ENCODE results near the gene CACNA1E. TPM values are rescaled to one million over a fixed set of nuclear protein-coding genes. Genes with fewer than 3 reads are reported as not detected.

CACNA1E gene
- total and polyA plus RNA-seq, 9 donors = 0.17 to 0.70 (median 0.38) TPM

DNA sequence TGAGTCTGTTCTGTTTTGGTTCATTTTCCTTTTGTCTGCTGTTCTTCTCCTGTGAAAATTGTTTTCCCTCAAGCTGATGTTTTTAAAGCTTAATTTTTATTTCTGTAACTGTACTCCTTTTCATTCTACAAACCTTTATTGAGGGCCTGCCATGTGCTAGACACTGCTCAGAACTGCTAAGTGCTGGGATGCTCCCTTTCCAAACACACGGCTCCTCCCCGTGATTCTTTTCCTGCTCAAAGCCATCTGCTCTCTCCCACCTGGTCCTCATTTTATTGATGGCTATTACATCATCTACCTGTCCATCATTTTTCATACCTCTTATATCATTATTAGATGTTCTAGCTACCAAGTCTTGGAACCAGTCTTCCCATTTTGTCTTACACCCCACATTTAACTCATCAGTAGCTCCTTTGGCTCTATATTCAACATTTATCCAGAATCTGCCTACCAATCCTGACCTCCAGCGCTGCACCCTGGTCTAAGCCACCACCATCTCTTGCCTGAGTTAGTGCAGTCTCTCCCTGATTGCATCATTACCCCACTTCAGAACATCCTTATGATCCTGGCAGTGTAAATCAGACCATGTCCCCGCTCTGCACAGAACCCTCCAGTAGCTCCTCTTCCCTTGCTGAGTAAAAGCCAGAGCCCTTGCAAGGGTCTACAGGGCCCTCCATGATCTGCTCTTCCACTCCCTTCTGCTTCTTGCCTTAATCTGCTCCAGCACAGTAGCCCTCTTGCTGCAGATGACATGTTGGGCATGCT is 118.1 kb downstream of the CACNA1E start:
- WGBS (ENCODE audit: insufficient coverage) = 72% methylated on average over 3 of the region's 4 CpGs
- H3K27me3 ChIP-seq (ENCODE audit: control insufficient read depth, insufficient read depth, low read length) = no peaks in the 10 kb centered on the region

DNA sequence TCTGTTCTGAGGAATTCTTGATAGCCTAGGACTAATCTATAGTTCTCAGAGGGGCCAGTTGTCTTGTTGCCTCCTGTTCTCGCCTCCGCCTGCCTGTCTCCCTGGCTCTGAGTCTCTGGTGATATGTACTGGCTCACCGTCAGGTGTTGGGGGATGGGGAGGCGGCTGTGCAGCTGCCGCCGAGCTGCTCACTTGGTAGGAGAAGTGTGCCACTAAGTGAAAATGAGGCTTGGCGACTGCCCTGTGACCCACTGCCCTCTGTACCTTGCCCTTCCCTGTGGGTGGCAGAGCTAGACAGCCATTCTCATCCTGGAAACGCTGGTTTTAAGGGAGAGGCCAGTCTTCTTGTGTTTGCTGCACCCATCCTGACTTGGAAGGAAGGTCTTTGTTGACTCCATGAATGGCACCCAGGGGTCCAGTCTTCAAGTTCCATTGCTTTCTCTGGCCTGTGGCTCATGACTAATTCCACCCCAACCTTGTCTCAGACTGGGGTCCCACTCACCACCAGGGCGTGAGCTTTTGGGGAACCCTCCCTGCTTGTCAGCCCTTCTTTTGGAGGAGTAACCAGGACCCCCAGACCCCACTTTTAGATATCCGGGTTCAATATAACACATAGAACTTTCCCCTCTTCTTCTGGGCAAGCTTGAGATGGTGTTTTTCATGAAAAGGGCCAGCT is 120.6 kb downstream of the CACNA1E start:
- H3K36me3 ChIP-seq (ENCODE audit: control insufficient read depth, insufficient read depth, low read length) = no peaks in the 10 kb centered on the region
- H3K4me3 ChIP-seq (ENCODE audit: low read length) = no peak overlapping the region
- H3K27me3 ChIP-seq (ENCODE audit: control insufficient read depth, insufficient read depth, low read length) = no peaks in the 10 kb centered on the region
- DNase-seq = peak; percentile 4
- H3K27ac ChIP-seq (ENCODE audit: low read length) = no peak overlapping the region
- whole genome bisulfite sequencing (ENCODE audit: insufficient coverage) = 58% methylated on average over 5 of the region's 10 CpGs
- H3K4me1 ChIP-seq (ENCODE audit: control insufficient read depth, insufficient read depth, low read length) = no peaks in the 10 kb centered on the region
- H3K9me3 ChIP-seq (replicated peaks; ENCODE audit: control insufficient read depth, low read depth, low read length) = no peaks in the 10 kb centered on the region

More for the DNA sequence above, 118.1 kb downstream of the CACNA1E start:
- DNase-seq = no peak
- Histone ChIP-seq H3K4me3 (ENCODE audit: low read length) (no peak overlapping the region), H3K4me1 (ENCODE audit: control insufficient read depth, insufficient read depth, low read length) (no peaks in the 10 kb centered on the region), H3K9me3 (replicated peaks; ENCODE audit: control insufficient read depth, low read depth, low read length) (no peaks in the 10 kb centered on the region), H3K36me3 (ENCODE audit: control insufficient read depth, insufficient read depth, low read length) (no peaks in the 10 kb centered on the region), H3K27ac (ENCODE audit: low read length) (no peak overlapping the region)

DNA sequence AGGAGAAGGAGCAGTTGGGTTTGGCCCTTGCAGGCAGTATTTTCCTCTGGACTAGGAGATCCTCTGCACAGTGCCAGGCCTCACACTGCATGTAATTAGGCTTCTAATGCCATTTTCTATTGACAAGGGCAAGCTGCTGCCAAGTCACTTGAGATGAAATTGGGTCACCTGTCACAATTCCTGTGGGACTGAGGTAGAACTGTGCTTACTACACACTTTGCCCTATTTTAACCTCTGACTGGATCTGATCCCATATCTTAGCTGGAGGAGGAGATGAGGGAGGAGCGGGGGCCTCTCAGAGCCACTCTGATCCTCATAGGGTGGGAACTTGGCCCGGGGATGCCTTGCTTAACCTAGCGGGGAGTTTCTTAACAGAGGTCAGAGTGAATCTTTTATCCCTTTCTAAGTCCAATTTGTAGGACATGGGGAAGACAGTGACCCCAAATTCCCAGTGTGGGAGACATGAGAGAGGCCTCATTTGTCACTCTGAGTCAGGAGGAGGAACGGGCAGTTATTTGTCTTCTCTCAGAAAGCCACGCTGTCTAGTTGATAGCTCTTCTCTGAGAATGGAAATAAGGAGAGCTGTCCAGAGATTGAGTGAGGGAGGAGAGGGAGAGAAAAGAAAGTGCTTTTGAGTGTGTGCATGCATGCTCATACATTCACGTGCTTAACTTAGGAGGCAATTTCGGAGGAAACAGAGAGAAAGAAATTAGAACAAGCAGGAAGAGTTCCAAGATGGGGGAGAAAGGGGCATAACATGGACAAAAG is 121.3 kb downstream of the CACNA1E start:
- Histone ChIP-seq H3K9me3 (replicated peaks; ENCODE audit: control insufficient read depth, low read depth, low read length) (no peaks in the 10 kb centered on the region), H3K27ac (ENCODE audit: low read length) (no peak overlapping the region), H3K36me3 (ENCODE audit: control insufficient read depth, insufficient read depth, low read length) (no peaks in the 10 kb centered on the region), H3K27me3 (ENCODE audit: control insufficient read depth, insufficient read depth, low read length) (no peaks in the 10 kb centered on the region), H3K4me3 (ENCODE audit: low read length) (no peak overlapping the region), H3K4me1 (ENCODE audit: control insufficient read depth, insufficient read depth, low read length) (no peaks in the 10 kb centered on the region)
- 66% methylated on average over 4 of the region's 7 CpGs for WGBS (ENCODE audit: insufficient coverage)
- DNase-seq = no peak

DNA sequence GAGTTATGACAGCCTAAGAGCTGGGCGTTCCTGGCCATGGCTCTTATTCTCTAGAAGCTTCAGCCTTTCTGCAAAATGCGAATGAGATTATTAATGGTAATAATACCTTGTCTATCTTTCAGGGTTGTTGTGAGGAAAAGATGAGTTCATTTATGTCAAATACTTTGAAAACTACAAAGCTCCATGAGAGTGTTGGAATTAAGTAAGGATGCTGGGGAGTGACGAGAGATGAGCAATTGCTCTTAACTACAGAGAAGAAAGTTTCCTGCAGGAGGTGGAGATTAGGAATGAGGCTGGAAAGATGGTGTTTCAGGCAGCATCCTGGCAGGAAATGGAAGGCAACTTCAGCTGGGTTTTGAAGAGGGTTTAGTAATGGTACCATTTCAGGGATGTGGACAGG is 124.2 kb downstream of the CACNA1E start:
- no peak for DNase-seq
- Histone ChIP-seq H3K36me3 (ENCODE audit: control insufficient read depth, insufficient read depth, low read length) (no peaks in the 10 kb centered on the region), H3K4me3 (ENCODE audit: low read length) (no peak overlapping the region), H3K4me1 (ENCODE audit: control insufficient read depth, insufficient read depth, low read length) (no peaks in the 10 kb centered on the region), H3K9me3 (replicated peaks; ENCODE audit: control insufficient read depth, low read depth, low read length) (no peaks in the 10 kb centered on the region), H3K27ac (ENCODE audit: low read length) (no peak overlapping the region), H3K27me3 (ENCODE audit: control insufficient read depth, insufficient read depth, low read length) (no peaks in the 10 kb centered on the region)
- WGBS (ENCODE audit: insufficient coverage) = 100% methylated on average over 1 of the region's 3 CpGs

DNA sequence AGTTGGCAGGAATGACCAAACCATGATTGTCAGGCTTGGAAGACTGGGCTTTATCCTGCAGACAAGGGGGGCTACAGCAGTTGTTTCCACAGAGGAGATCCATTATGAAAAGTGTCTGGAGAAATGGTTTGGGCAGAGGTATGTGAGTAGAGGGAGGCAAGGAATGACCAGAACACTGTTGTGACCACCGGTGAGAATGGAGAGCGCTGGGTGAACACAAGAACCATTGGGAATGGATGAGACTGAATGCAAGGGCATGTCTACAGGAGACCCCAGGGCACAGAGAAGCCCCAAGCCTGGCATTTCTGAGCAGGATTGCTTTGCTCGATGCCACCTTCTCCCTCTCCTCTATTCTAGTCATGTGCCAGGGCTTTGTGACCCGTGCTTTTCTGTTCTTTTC is 125.1 kb downstream of the CACNA1E start:
- Histone ChIP-seq H3K36me3 (ENCODE audit: control insufficient read depth, insufficient read depth, low read length) (no peaks in the 10 kb centered on the region), H3K4me3 (ENCODE audit: low read length) (no peak overlapping the region), H3K4me1 (ENCODE audit: control insufficient read depth, insufficient read depth, low read length) (no peaks in the 10 kb centered on the region), H3K9me3 (replicated peaks; ENCODE audit: control insufficient read depth, low read depth, low read length) (no peaks in the 10 kb centered on the region), H3K27ac (ENCODE audit: low read length) (no peak overlapping the region), H3K27me3 (ENCODE audit: control insufficient read depth, insufficient read depth, low read length) (no peaks in the 10 kb centered on the region)
- DNase-seq = no peak
- WGBS (ENCODE audit: insufficient coverage) = 93% methylated on average over 3 of the region's 4 CpGs

DNA sequence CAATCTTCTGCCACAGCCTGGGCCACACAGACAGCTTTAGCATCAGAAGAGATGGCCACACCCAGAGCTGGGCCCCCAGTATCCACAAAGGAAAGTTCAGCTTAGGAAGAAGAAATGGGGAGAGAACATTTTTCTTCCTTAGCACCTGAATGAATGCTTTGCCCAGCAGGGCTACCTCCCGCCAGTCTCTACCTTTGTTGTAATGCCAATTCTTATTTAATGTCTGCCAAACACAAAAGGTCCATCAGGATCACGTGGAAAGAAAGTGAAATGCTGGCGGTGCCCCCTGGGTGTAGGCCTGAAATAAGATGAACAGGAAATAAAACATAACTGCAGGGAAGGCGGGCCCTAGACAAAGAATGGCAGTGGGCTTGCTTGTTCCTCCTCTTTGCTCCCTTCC is 125.6 kb downstream of the CACNA1E start:
- Histone ChIP-seq H3K27ac (ENCODE audit: low read length) (no peak overlapping the region), H3K36me3 (ENCODE audit: control insufficient read depth, insufficient read depth, low read length) (no peaks in the 10 kb centered on the region), H3K4me3 (ENCODE audit: low read length) (no peak overlapping the region), H3K27me3 (ENCODE audit: control insufficient read depth, insufficient read depth, low read length) (no peaks in the 10 kb centered on the region), H3K9me3 (replicated peaks; ENCODE audit: control insufficient read depth, low read depth, low read length) (no peaks in the 10 kb centered on the region), H3K4me1 (ENCODE audit: control insufficient read depth, insufficient read depth, low read length) (no peaks in the 10 kb centered on the region)
- 49% methylated on average over 3 of the region's 4 CpGs for WGBS (ENCODE audit: insufficient coverage)
- no peak for DNase-seq

DNA sequence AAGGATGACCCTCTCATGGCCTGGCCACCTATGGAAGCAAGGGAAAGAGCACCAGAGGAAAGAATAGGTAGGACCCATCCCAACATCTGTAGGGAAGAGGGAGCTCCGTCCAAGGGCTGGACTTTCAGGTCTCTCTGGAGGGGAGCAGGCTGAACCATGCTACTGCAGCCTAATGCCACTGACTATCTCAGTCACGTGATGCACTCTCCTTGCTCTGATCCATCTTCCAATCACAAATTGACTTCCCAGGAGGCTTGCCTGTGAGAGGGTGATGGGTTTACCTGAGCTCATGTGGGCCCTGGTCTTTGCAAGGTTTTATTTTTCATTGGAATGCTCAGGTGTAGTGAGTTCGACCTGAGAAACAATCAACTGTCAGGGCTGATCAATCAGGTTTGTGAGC is 128.8 kb downstream of the CACNA1E start:
- DNase-seq = no peak
- 86% methylated on average over 1 of the region's 3 CpGs for WGBS (ENCODE audit: insufficient coverage)
- H3K9me3 ChIP-seq (replicated peaks; ENCODE audit: control insufficient read depth, low read depth, low read length) = peaks cover 2% of the 10 kb centered on the region
- H3K4me3 ChIP-seq (ENCODE audit: low read length) = no peak overlapping the region
- H3K27me3 ChIP-seq (ENCODE audit: control insufficient read depth, insufficient read depth, low read length) = no peaks in the 10 kb centered on the region
- H3K27ac ChIP-seq (ENCODE audit: low read length) = no peak overlapping the region
- no peaks in the 10 kb centered on the region for H3K36me3 ChIP-seq (ENCODE audit: control insufficient read depth, insufficient read depth, low read length)
- no peaks in the 10 kb centered on the region for H3K4me1 ChIP-seq (ENCODE audit: control insufficient read depth, insufficient read depth, low read length)

DNA sequence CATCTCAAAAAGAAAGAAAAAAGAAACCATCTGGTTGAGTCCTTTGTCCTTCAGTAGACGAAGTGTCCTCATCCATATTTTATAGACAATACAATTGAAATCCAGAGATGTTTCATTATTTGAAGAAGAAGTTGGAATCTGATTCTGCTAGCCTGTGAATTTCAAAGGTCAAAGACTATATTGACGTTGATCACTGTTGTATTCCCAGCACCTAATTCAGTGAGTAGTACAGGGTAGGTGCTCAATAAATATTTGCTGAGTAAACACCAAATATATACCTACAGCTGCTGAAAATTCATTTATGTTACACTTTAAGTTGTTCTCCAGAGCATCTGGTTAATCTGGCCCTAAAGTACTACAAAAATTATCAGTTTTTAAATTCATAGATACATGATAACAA is 135.2 kb downstream of the CACNA1E start:
- no CpG with 5 or more reads among the region's 2 CpGs for WGBS (ENCODE audit: insufficient coverage)

DNA sequence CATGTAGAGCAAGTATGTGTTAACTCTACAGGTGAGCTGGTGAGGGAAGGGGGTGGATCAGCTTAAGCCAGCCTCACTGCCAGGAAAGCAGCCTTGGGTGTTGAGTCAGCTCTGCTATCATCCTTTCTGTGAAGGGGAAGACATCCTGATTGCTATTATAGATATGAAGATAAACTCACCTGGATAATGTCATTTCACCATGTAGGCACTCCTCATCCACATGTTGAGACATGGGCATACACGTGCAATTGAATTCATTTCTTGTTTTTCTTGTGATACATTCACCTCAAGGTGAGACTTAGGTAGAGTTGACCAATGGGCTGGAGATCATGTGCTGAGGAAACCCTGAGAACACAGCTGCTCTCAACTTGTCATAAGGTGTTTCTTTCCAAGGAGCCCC is 136.9 kb downstream of the CACNA1E start:
- no peaks in the 10 kb centered on the region for H3K9me3 ChIP-seq (replicated peaks; ENCODE audit: control insufficient read depth, low read depth, low read length)
- no CpG with 5 or more reads among the region's 1 CpG for WGBS (ENCODE audit: insufficient coverage)
- H3K36me3 ChIP-seq (ENCODE audit: control insufficient read depth, insufficient read depth, low read length) = no peaks in the 10 kb centered on the region
- no peaks in the 10 kb centered on the region for H3K27me3 ChIP-seq (ENCODE audit: control insufficient read depth, insufficient read depth, low read length)
- H3K4me3 ChIP-seq (ENCODE audit: low read length) = no peak overlapping the region
- no peaks in the 10 kb centered on the region for H3K4me1 ChIP-seq (ENCODE audit: control insufficient read depth, insufficient read depth, low read length)
- no peak overlapping the region for H3K27ac ChIP-seq (ENCODE audit: low read length)
- no peak for DNase-seq

More for the DNA sequence above, 135.2 kb downstream of the CACNA1E start:
- no peaks in the 10 kb centered on the region for H3K36me3 ChIP-seq (ENCODE audit: control insufficient read depth, insufficient read depth, low read length)
- H3K27ac ChIP-seq (ENCODE audit: low read length) = no peak overlapping the region
- H3K9me3 ChIP-seq (replicated peaks; ENCODE audit: control insufficient read depth, low read depth, low read length) = peaks cover 2% of the 10 kb centered on the region
- H3K4me1 ChIP-seq (ENCODE audit: control insufficient read depth, insufficient read depth, low read length) = no peaks in the 10 kb centered on the region
- no peak for DNase-seq
- H3K27me3 ChIP-seq (ENCODE audit: control insufficient read depth, insufficient read depth, low read length) = no peaks in the 10 kb centered on the region
- H3K4me3 ChIP-seq (ENCODE audit: low read length) = no peak overlapping the region

DNA sequence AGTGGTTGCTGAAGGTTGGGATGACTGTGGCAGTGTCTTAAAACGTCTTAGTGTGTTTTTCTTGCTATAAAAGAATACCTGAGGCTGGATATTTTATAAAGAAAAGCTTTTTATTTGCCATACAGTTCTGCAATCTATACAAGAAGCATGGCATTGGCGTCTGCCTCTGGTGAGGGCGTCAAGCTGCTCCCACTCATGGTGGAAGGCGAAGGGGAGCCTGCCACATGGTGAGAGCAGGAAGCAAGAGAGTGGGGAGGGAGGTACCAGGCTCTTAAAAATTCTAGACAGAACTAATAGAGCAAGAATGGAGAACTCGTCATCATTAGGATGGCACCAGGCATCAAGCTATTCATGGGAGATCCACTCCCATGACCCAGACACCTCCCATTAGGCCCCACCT is 140.5 kb downstream of the CACNA1E start:
- Histone ChIP-seq H3K27me3 (ENCODE audit: control insufficient read depth, insufficient read depth, low read length) (no peaks in the 10 kb centered on the region), H3K9me3 (replicated peaks; ENCODE audit: control insufficient read depth, low read depth, low read length) (no peaks in the 10 kb centered on the region), H3K36me3 (ENCODE audit: control insufficient read depth, insufficient read depth, low read length) (no peaks in the 10 kb centered on the region), H3K4me3 (ENCODE audit: low read length) (no peak overlapping the region), H3K4me1 (ENCODE audit: control insufficient read depth, insufficient read depth, low read length) (no peaks in the 10 kb centered on the region), H3K27ac (ENCODE audit: low read length) (no peak overlapping the region)
- DNase-seq = no peak
- no CpG with 5 or more reads among the region's 5 CpGs for WGBS (ENCODE audit: insufficient coverage)

Measured in muscle of leg (tissue), 11 donors.